Subcutaneous abdominal adipose tissue (tissue), 5 donors: ENCODE results near the gene DBNL.

Experiments
- H3K27ac ChIP-seq: one replicate; pipeline ENCODE4 v1.7.0; 2013; ENCODE audit warnings: low read depth, mild to moderate bottlenecking, inconsistent platforms, low read length, moderate library complexity
- H3K27me3 ChIP-seq, 5 donors: one replicate each; pipeline ENCODE4 v1.7.0; 2013; ENCODE audit warnings: low read length in 5 of 5, inconsistent platforms in 1 of 5; ENCODE audit not compliant: control insufficient read depth in 5 of 5, insufficient read depth in 4 of 5
- H3K36me3 ChIP-seq, 5 donors: one replicate each; pipeline ENCODE4 v1.7.0; 2013; ENCODE audit warnings: low read length in 5 of 5; ENCODE audit not compliant: control insufficient read depth in 5 of 5, insufficient read depth in 5 of 5
- H3K4me1 ChIP-seq, 5 donors: one replicate each; pipeline ENCODE4 v1.7.0; 2013; ENCODE audit warnings: low read length in 5 of 5, mild to moderate bottlenecking in 3 of 5, moderate library complexity in 1 of 5; ENCODE audit not compliant: control insufficient read depth in 5 of 5, insufficient read depth in 5 of 5
- H3K4me3 ChIP-seq, 5 donors: one replicate each; pipeline ENCODE4 v1.7.0; 2013; ENCODE audit warnings: low read length in 5 of 5, low read depth in 1 of 5
- H3K9ac ChIP-seq, 5 donors: one replicate each; pipeline ENCODE4 v1.7.0; 2013; ENCODE audit warnings: low read length in 5 of 5, mild to moderate bottlenecking in 4 of 5, moderate library complexity in 3 of 5
- H3K9me3 ChIP-seq, 5 donors: one replicate each; pipeline ENCODE4 v1.7.0; 2013; ENCODE audit warnings: low read length in 5 of 5; ENCODE audit not compliant: control insufficient read depth in 5 of 5
- donor health status: healthy.
- donor health status: healthy.
- donor health status: healthy.
- donor health status: healthy.
- donor health status: healthy.

DBNL gene

GRCh38 chr7:44084701-44085100 is 40.2 kb downstream of the DBNL start:
- peaks cover 0 to 14% (median 11%) of the 10 kb centered on the region in 5 donors for H3K36me3 ChIP-seq
- H3K9me3 ChIP-seq = no peaks in the 10 kb centered on the region
- no peak overlapping the region for H3K9ac ChIP-seq
- peak overlapping the region in 1 of 5 donors; percentile 26 for H3K4me3 ChIP-seq
- peaks cover 2 to 78% (median 62%) of the 10 kb centered on the region in 5 donors for H3K4me1 ChIP-seq
- peak overlapping the region; percentile 15 for H3K27ac ChIP-seq
- no peaks in the 10 kb centered on the region for H3K27me3 ChIP-seq

GRCh38 chr7:44085546-44085945 is 41.0 kb downstream of the DBNL start:
- H3K9ac ChIP-seq = no peak overlapping the region
- H3K27me3 ChIP-seq = no peaks in the 10 kb centered on the region
- no peaks in the 10 kb centered on the region for H3K9me3 ChIP-seq
- H3K4me3 ChIP-seq = no peak overlapping the region
- H3K4me1 ChIP-seq = peaks cover 5 to 80% (median 64%) of the 10 kb centered on the region in 5 donors
- H3K27ac ChIP-seq = no peak overlapping the region
- peaks cover 0 to 5% (median 3%) of the 10 kb centered on the region in 5 donors for H3K36me3 ChIP-seq

GRCh38 chr7:44086627-44087026 is 42.1 kb downstream of the DBNL start:
- Histone ChIP-seq H3K9me3 (no peaks in the 10 kb centered on the region), H3K9ac (no peak overlapping the region), H3K36me3 (no peaks in the 10 kb centered on the region), H3K27ac (no peak overlapping the region), H3K27me3 (no peaks in the 10 kb centered on the region), H3K4me1 (peaks cover 5 to 76% (median 59%) of the 10 kb centered on the region in 5 donors), H3K4me3 (no peak overlapping the region)

- no peaks in the 10 kb centered on the region for H3K27me3 ChIP-seq
- H3K4me1 ChIP-seq = peaks cover 5 to 68% (median 55%) of the 10 kb centered on the region in 5 donors
- H3K9ac ChIP-seq = peak overlapping the region in 4 of 5 donors; percentile 4 to 22 (median 16)
- no peak overlapping the region for H3K4me3 ChIP-seq
- no peaks in the 10 kb centered on the region for H3K36me3 ChIP-seq
- H3K27ac ChIP-seq = peak overlapping the region; percentile 90
- H3K9me3 ChIP-seq = no peaks in the 10 kb centered on the region
Observed at GRCh38 chr7:44087911-44088838, 43.7 kb downstream of the DBNL start.

- no peaks in the 10 kb centered on the region for H3K27me3 ChIP-seq
- no peak overlapping the region for H3K4me3 ChIP-seq
- no peaks in the 10 kb centered on the region for H3K36me3 ChIP-seq
- no peak overlapping the region for H3K27ac ChIP-seq
- peaks cover 5 to 47% (median 37%) of the 10 kb centered on the region in 5 donors for H3K4me1 ChIP-seq
- peaks cover 0 to 3% (median 0%) of the 10 kb centered on the region in 5 donors for H3K9me3 ChIP-seq
- no peak overlapping the region for H3K9ac ChIP-seq
Observed at GRCh38 chr7:44093102-44093641, 48.7 kb downstream of the DBNL start.

DNA sequence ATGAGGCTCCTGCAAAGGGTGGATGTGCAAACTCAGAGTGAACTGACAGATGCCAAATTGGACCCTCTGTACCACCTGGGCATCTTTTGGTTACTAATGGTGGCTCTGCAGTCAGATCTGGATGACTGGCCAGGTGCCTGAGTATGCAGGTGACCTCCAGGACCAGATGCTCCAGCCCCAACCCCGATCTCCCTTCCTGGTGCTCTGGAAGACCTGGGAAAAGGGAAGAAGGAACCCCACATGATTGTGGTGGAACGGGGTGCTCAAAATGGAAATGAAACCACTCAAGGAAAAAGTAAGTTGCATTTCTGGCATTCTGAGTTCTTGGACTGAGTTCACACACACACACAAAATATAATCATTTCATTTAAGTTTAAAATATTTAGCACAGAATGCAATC is 49.9 kb downstream of the DBNL start:
- no peaks in the 10 kb centered on the region for H3K36me3 ChIP-seq

DNA sequence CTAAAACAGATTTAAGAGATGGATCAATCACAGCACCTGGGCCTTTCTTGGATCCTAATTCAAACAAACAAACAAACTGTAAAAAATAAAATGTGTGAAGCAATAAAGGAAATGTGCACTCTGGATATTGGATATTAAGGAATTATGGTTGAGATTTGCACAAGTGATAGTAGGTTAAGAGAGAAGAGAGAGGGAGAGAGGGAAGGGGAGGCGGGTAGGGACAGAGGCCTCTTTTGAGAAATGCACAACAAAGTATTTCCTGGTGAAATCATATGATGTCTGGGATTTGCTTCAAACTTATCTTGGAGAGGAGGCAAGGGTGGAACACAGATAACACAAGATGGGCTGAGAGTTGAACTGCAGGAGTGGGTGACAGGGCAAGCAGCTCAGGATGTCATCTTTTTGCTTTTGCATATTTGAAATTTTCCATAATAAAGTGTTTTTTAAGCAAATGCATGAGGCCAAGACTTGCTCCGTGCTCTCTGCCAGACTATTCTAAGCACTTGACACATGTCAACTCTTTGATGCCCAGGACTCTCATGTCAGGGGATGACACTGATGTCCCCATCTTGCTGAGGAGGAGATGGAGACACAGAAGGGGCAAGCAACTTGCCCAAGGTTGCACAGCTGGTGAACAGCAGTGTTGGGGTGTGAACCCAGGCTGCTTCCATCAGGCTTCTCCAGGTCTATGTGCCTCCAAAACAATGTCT is 50.5 kb downstream of the DBNL start:
- Histone ChIP-seq H3K9me3 (peaks cover 0 to 3% (median 0%) of the 10 kb centered on the region in 5 donors), H3K9ac (peak overlapping the region in 1 of 5 donors; percentile 19), H3K27me3 (no peaks in the 10 kb centered on the region), H3K4me3 (no peak overlapping the region), H3K27ac (peak overlapping the region; percentile 45), H3K4me1 (peaks cover 5 to 35% (median 25%) of the 10 kb centered on the region in 5 donors), H3K36me3 (no peaks in the 10 kb centered on the region)

More for the DNA sequence above, 49.9 kb downstream of the DBNL start:
- H3K9me3 ChIP-seq = peaks cover 0 to 3% (median 0%) of the 10 kb centered on the region in 5 donors
- peak overlapping the region; percentile 45 for H3K27ac ChIP-seq
- no peak overlapping the region for H3K9ac ChIP-seq
- H3K4me1 ChIP-seq = peaks cover 5 to 37% (median 27%) of the 10 kb centered on the region in 5 donors
- H3K4me3 ChIP-seq = no peak overlapping the region
- no peaks in the 10 kb centered on the region for H3K27me3 ChIP-seq

GRCh38 chr7:44095781-44096180 is 51.3 kb downstream of the DBNL start:
- H3K9me3 ChIP-seq = peaks cover 0 to 3% (median 0%) of the 10 kb centered on the region in 5 donors
- peak overlapping the region in 1 of 5 donors; percentile 19 for H3K9ac ChIP-seq
- H3K4me3 ChIP-seq = no peak overlapping the region
- no peaks in the 10 kb centered on the region for H3K27me3 ChIP-seq
- H3K36me3 ChIP-seq = no peaks in the 10 kb centered on the region
- H3K4me1 ChIP-seq = peaks cover 2 to 35% (median 21%) of the 10 kb centered on the region in 5 donors
- H3K27ac ChIP-seq = no peak overlapping the region

DNA sequence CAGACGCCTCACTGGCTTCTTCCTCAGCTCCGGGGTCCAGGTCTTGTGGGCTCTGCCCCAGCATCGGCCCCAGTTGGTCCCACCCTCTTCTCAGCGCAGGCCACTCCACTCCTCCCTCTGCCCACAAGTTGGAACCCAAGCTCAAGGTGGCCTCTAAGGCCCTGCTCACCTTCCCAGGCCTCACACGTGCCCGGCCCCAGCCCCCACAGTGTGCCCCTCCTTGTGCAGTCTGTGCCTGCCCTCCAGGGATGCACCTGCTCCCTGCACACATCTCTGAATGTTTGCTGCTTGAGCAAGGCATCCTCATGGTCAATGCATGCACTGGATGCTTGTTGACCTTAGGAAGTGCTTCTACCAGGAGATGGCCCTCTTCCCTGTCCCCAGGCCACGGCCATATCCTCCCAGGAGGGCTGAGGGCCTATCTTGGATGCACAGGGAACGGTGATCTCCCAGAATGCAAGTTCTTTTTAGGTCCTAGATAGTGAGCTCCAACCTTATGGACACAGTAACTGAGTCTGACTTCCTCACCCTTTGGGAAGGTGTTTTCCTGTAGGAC is 51.9 kb downstream of the DBNL start:
- no peak overlapping the region for H3K9ac ChIP-seq
- no peaks in the 10 kb centered on the region for H3K36me3 ChIP-seq
- H3K4me1 ChIP-seq = peaks cover 2 to 31% (median 23%) of the 10 kb centered on the region in 5 donors
- H3K27me3 ChIP-seq = no peaks in the 10 kb centered on the region
- no peak overlapping the region for H3K27ac ChIP-seq
- peaks cover 0 to 3% (median 0%) of the 10 kb centered on the region in 5 donors for H3K9me3 ChIP-seq
- H3K4me3 ChIP-seq = no peak overlapping the region
